Raji (cell line): ENCODE measurements around the gene PANK4.

Experiments used
- POLR2A ChIP-seq: IDR thresholded peaks from 2 replicates; pipeline ENCODE4 v1.6.1; 2011; ENCODE audit warnings: low read depth, low read length, control low read depth; ENCODE audit not compliant: insufficient read depth

The PANK4 gene

GRCh38 chr1:2547210-2548067, 21.0 kb upstream of the PANK4 start:
- peak; percentile 57 for TF ChIP-seq POLR2A

DNA sequence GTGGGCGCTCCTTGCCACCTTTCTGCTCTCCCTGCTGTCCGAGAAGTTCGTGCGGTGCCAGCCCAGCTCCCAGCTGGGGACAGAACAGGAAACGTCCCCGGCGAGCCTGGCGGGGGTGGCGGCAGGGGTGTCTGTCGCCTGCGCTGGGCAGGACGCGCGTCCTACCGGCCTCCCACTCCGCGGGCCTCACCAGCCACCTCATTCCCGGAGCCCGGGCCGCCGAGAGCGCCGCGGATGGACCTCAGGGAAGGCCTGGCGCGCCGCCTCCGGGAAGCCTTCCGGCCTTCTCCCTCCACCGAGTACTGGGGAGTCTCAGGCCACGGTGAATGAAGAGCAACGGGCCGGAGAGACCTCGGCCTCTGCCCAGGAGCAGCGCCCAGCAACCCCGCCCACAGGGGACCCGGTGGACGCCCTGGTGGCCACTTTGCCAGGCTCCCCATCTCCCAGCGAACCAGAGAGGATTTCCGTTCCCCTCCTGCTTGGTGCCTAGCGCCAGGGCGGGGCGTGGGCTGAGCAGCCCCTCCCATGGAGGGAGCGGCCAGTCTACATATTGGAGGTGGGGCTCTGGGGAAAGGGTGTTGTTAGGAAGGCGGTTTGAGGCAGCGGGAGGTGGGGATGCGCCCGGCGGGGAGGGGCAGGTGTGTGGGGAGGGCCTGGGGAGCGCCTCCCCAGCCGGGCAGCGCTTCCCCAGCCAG, 20.3 kb upstream of the PANK4 start:
- TF ChIP-seq POLR2A = no peak

GRCh38 chr1:2545754-2546514, 19.5 kb upstream of the PANK4 start:
- peak; percentile 95 for TF ChIP-seq POLR2A

- no peak for TF ChIP-seq POLR2A
Observed at GRCh38 chr1:2544875-2545640, 18.7 kb upstream of the PANK4 start.

GRCh38 chr1:2544093-2544874, 17.9 kb upstream of the PANK4 start:
- TF ChIP-seq POLR2A = no peak

DNA sequence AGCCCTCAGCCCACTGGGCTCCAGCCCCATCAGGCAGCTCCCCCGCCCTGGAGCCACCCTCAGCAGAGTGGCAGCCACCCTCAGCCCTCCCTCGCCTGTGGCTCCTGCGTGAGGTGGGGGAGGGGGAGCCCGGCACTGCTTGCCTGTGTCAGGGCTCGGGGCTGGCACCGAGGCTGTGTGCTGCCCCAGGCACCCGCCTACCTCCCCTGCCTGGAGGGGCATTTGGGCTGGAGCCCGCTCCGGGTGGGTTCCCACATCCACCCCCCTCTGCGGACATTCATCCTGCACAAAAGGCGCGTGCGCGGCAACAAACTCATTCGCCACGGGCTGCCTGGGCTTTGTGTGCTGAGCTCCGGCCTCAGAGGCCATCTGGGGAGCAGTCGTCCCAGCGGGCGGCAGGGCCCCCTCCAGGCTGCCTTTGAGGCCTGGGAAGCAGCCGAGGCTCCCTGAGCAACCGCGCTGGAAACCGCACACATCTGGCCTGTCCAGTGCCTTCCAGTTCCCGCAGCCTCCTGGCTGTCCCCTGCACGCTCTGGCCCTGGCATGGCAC, 17.2 kb upstream of the PANK4 start:
- no peak for TF ChIP-seq POLR2A

DNA sequence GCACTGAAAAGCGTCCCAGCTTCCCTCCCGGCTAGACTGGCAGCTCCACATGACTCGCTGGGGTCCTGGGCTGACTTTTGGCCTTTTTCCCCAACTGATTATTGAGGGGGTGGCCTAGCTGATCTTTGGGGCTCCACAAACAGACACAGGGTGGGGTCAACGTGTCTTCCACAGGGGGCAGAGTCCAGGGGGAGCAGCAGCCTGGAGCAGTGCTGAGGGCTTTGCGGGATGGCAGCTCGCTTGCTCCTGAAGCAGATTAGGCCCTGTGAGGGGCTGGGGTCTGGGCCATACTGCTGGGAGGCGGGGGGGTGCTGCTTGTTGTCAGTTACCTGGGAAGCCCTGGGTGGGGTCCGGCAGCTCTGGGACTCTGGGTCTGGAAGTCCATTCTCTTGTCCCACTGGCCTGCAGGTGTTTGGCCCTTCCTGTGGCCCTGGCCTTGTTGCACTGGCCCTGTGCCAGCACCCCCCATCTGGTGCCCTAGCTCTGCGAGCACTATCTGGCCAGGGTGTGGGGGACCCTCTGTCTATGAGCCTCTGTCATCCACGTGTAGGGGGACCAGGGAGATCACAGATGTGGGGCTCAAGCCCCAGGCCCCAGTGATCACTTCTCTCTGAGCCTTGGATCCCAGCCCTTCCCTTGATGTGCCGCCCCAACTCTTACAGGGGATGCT, 16.0 kb upstream of the PANK4 start:
- no peak for TF ChIP-seq POLR2A

GRCh38 chr1:2541619-2542245, 15.3 kb upstream of the PANK4 start:
- no peak for TF ChIP-seq POLR2A

- TF ChIP-seq POLR2A = no peak
Observed at GRCh38 chr1:2540816-2541492, 14.6 kb upstream of the PANK4 start.

DNA sequence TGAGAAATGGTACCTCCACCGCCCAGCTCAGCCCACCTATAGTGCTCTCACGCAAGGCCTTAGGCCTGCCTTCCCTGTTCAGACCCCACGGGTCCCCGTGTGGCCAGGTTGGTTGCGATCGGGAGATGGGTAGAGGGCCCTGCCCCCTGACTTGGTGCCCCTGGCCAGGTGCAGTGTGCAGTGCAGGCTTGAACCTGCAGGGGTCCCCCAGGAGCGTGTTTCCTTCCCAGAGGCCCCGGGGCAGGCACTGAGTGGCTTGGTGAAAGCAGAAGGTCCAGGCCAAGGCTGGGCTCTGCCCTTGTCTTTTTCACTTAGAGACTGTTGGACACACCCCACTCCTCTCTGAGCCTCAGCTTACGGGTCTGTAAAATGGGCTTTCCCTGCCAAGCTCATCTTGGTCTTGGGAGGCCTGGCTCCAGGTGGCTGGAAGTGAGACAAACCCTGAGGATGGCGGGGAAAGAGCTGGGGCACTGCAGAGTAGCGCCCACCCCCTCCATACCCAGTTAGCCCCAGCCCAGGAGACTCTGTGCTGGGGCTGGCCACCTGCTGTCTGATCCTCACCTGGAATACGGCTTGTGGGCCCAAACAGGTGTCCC, 13.0 kb upstream of the PANK4 start:
- TF ChIP-seq POLR2A = no peak

GRCh38 chr1:2538872-2539271, 12.5 kb upstream of the PANK4 start:
- TF ChIP-seq POLR2A = no peak

DNA sequence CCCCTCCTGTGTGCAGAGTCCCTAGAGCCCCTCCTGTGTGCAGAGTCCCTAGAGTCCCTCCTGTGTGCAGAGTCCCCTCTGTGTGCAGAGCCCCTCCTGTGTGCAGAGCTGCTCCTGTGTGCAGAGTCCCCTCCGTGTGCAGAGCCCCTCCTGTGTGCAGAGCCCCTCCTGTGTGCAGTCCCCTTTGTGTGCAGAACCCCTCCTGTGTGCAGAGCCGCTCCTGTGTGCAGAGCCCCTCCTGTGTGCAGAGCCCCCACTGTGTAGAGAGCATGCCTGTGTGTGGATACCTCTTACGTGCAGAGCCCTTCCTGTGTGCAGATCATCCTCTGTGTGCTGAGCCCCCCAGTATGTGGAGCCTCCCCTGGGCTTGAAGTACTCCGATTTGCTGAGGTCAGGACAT, 12.0 kb upstream of the PANK4 start:
- no peak for TF ChIP-seq POLR2A
